GM23338 (cell line): Measurements from ENCODE around the gene SLC44A4. TPM values are rescaled to one million over a fixed set of nuclear protein-coding genes. Genes with fewer than 3 reads are reported as not detected.

Experiments used
- ATAC-seq: fragments of 200-7000 bp; cut with Tn5 transposase; 3 replicates; pipeline ENCODE4 v1.9.1; 2020
- DNase-seq: peaks from one replicate; pipeline ENCODE4 v3.0.0-alpha.2; 2015; ENCODE audit warnings: low spot score
- H2AFZ ChIP-seq: fragments of 200-600 bp; sonication (generic); 2 replicates; pipeline ENCODE4 v1.8.0; 2016; ENCODE audit warnings: antibody characterized with exemption, mild to moderate bottlenecking, moderate library complexity
- H3F3A ChIP-seq: fragments of 200-600 bp; sonication (generic); replicated peaks from 2 replicates; pipeline ENCODE4 v1.8.0; 2017; ENCODE audit warnings: antibody characterized with exemption, mixed run types, low read depth
- H3K27ac ChIP-seq: fragments of 200-600 bp; sonication (generic); 2 replicates; pipeline ENCODE4 v1.6.1; 2016; ENCODE audit warnings: low read depth
- H3K27me3 ChIP-seq: fragments of 200-600 bp; sonication (generic); 2 replicates; pipeline ENCODE4 v1.8.0; 2016; ENCODE audit warnings: mild to moderate bottlenecking, mixed run types, moderate library complexity; ENCODE audit not compliant: insufficient read depth
- H3K36me3 ChIP-seq: fragments of 200-600 bp; sonication (generic); 2 replicates; pipeline ENCODE4 v1.8.0; 2016; ENCODE audit warnings: mild to moderate bottlenecking; ENCODE audit not compliant: insufficient read depth
- H3K4me1 ChIP-seq: fragments of 200-600 bp; sonication (generic); 2 replicates; pipeline ENCODE4 v1.8.0; 2016; ENCODE audit warnings: mild to moderate bottlenecking, moderate library complexity; ENCODE audit not compliant: insufficient read depth
- H3K4me2 ChIP-seq: fragments of 200-600 bp; sonication (generic); 2 replicates; pipeline ENCODE4 v1.7.1; 2017; ENCODE audit warnings: mixed run types
- H3K4me3 ChIP-seq: fragments of 200-600 bp; sonication (generic); 2 replicates; pipeline ENCODE4 v1.6.1; 2016; ENCODE audit warnings: mixed run types
- H3K79me2 ChIP-seq: fragments of 200-600 bp; sonication (generic); replicated peaks from 2 replicates; pipeline ENCODE4 v1.8.0; 2017; ENCODE audit warnings: mild to moderate bottlenecking; ENCODE audit not compliant: insufficient read depth
- H3K9me2 ChIP-seq: fragments of 200-600 bp; sonication (generic); 2 replicates; pipeline ENCODE4 v1.8.0; 2017; ENCODE audit not compliant: insufficient read depth
- H4K20me1 ChIP-seq: fragments of 200-600 bp; sonication (generic); replicated peaks from 2 replicates; pipeline ENCODE4 v1.8.0; 2017; ENCODE audit warnings: mild to moderate bottlenecking; ENCODE audit not compliant: insufficient read depth
- H3K27ac Mint-ChIP-seq: 2 replicates; pipeline ENCODE4 v1.8.0; 2020; ENCODE audit warnings: inconsistent platforms, mild to moderate bottlenecking, moderate library complexity, mixed read lengths
- H3K27me3 Mint-ChIP-seq: 3 replicates; pipeline ENCODE4 v1.8.0; 2022; ENCODE audit warnings: low read depth, mild to moderate bottlenecking, moderate library complexity, mixed read lengths, inconsistent platforms; ENCODE audit not compliant: insufficient read depth, poor library complexity
- H3K36me3 Mint-ChIP-seq: 3 replicates; pipeline ENCODE4 v1.8.0; 2021; ENCODE audit warnings: low read depth, mild to moderate bottlenecking, inconsistent platforms, moderate library complexity, mixed read lengths
- H3K4me1 Mint-ChIP-seq: 3 replicates; pipeline ENCODE4 v1.8.0; 2020; ENCODE audit warnings: mild to moderate bottlenecking, inconsistent platforms, mixed read lengths
- H3K4me3 Mint-ChIP-seq: 3 replicates; pipeline ENCODE4 v1.8.0; 2021; ENCODE audit warnings: moderate library complexity, mild to moderate bottlenecking, inconsistent platforms, mixed read lengths
- H3K9me3 Mint-ChIP-seq: 3 replicates; pipeline ENCODE4 v1.8.0; 2020; ENCODE audit warnings: moderate library complexity, mild to moderate bottlenecking, inconsistent platforms, mixed read lengths
- ETS1 ChIP-seq: IDR thresholded peaks from 2 replicates; pipeline ENCODE4 v1.6.1; 2016; ENCODE audit warnings: antibody characterized with exemption
- JUNB ChIP-seq: IDR thresholded peaks from one replicate; pipeline ENCODE4 v1.6.1; 2016; ENCODE audit warnings: antibody characterized with exemption; ENCODE audit not compliant: unreplicated experiment
- POLR2AphosphoS5 ChIP-seq: IDR thresholded peaks from 2 replicates; pipeline ENCODE4 v1.6.1; 2016; ENCODE audit warnings: antibody characterized with exemption, low read depth
- REST ChIP-seq: IDR thresholded peaks from one replicate; pipeline ENCODE4 v1.6.1; 2018; ENCODE audit warnings: antibody characterized with exemption; ENCODE audit not compliant: unreplicated experiment
- STAT1 ChIP-seq: IDR thresholded peaks from one replicate; pipeline ENCODE4 v1.6.1; 2016; ENCODE audit warnings: antibody characterized with exemption; ENCODE audit not compliant: unreplicated experiment
- ZNF114 ChIP-seq: fragments of 250-450 bp; sonication (Bioruptor Pico); IDR thresholded peaks from 2 replicates; pipeline ENCODE4 v1.5.0; 2020; ENCODE audit warnings: mild to moderate bottlenecking, moderate library complexity
- ZNF331 ChIP-seq: fragments of 250-450 bp; sonication (Bioruptor Pico); IDR thresholded peaks from 2 replicates; pipeline ENCODE4 v1.5.0; 2020; ENCODE audit warnings: low read depth, mild to moderate bottlenecking, moderate library complexity
- ZNF462 ChIP-seq: fragments of 250-450 bp; sonication (Bioruptor Pico); IDR thresholded peaks from 2 replicates; pipeline ENCODE4 v1.5.0; 2020; ENCODE audit warnings: mild to moderate bottlenecking, moderate library complexity
- polyA plus RNA-seq: library from polyadenylated mRNA; unstranded; fragments of >200 nt; fragmentation: Nextera tagmentation; extraction: Ambion mirVana; gene quantifications from 2 replicates; pipeline ENCODE4 v1.2.1, GENCODE V29; 2016
- total RNA-seq: library from RNA; depleted of rRNA; stranded (reverse); fragments of >200 nt; shearing (Covaris generic); gene quantifications from 2 replicates; pipeline ENCODE4 v1.2.3, GENCODE V29; 2014

Gene SLC44A4
- total and polyA plus RNA-seq, 2 experiments from 2014 or later, result 1.1 to 3.7 TPM

GRCh38 chr6:31896493-31896855 is 17.7 kb upstream of the SLC44A4 start (continued):
- no peak for TF ChIP-seq ZNF331 (CRISPR knock-in tag)
- no peak for TF ChIP-seq REST
- no peak for TF ChIP-seq POLR2AphosphoS5
- TF ChIP-seq ETS1, result no peak

- Mint-ChIP-seq H3K4me1 (peaks cover 7% of the 10 kb centered on the region), H3K27ac (no peak overlapping the region), H3K36me3 (peaks cover 85% of the 10 kb centered on the region), H3K27me3 (peaks cover 10% of the 10 kb centered on the region), H3K9me3 (no peaks in the 10 kb centered on the region), H3K4me3 (no peak overlapping the region)
- no peak overlapping the region for H2AFZ ChIP-seq
- H3K4me3 ChIP-seq, result no peak overlapping the region
- H4K20me1 ChIP-seq, result peaks cover 28% of the 10 kb centered on the region
- DNase-seq (no peak), ATAC-seq (no peak)
- H3K4me2 ChIP-seq, result no peak overlapping the region
- H3K4me1 ChIP-seq, result peaks cover 4% of the 10 kb centered on the region; the same call in 1 of the 2 replicates
- no peaks in the 10 kb centered on the region for H3K27me3 ChIP-seq
- H3K36me3 ChIP-seq, result peaks cover 41% of the 10 kb centered on the region
- no peak overlapping the region for H3K27ac ChIP-seq
- H3F3A ChIP-seq, result peaks cover 17% of the 10 kb centered on the region; the same call in 1 of the 2 replicates
- no peaks in the 10 kb centered on the region for H3K9me2 ChIP-seq
- H3K79me2 ChIP-seq, result peaks cover 15% of the 10 kb centered on the region; the same call in 1 of the 2 replicates
- TF ChIP-seq JUNB (no peak), STAT1 (no peak), ZNF462 (CRISPR knock-in tag) (no peak), ZNF114 (CRISPR knock-in tag) (no peak), POLR2AphosphoS5 (no peak), REST (no peak)
These were observed 14.0 kb upstream of the SLC44A4 start for GRCh38 chr6:31892821-31893220.
